Heart left ventricle (tissue), 13 donors: ENCODE results near the gene RANBP17.

Experiments
- POLR2A ChIP-seq, 2 donors: fragments of 450-650 bp; IDR thresholded peaks; one replicate each; pipeline ENCODE4 v1.6.1; 2017; ENCODE audit warnings: antibody characterized with exemption in 2 of 2, mild to moderate bottlenecking in 2 of 2, moderate library complexity in 2 of 2
- TF ChIP-seq, protein P1 (sequence below), 12 donors: fragments of 200-600 bp; sonication (generic) in 4 of 12; IDR thresholded peaks; one replicate each; pipeline versions ENCODE4 v1.5.0 to v1.8.0; 2018 to 2022; ENCODE audit warnings: antibody characterized with exemption in 12 of 12, mild to moderate bottlenecking in 5 of 12
- donor health status: ischemic (EF 13 %, LVEDD 7.1; RV severe dilation, severe dysfunction).
- donor health status: DM: no; HTN: yes; CAD: no.
- donor health status: DM: no; HTN: no; CAD: no.
- donor health status: ischemic (EF 25% LVEDD 6.9; RV normal size, moderate dysfunction).
- donor health status: ischemic (EF 25% LVEDD 5.7; RV mildly dilated, moderate dysfunction).
- donor health status: ischemic (EF 35%, LVEDD 5.7; RV mildly dilated, moderate dysfunction).
- donor health status: nonischemic (EF 11% LVEDD 7.7; RV severe dilation, severe dysfunction).
- donor health status: DM: yes; HTN: yes; CAD: no.
- donor health status: PGD.
- donor health status: ischemic (EF 29% LVEDD 5.4; RV normal size, mild dysfunction).
- donor health status: nonischemic (EF 23%, LVEDD 6.1; RV moderate dilation, normal function).

DNA sequence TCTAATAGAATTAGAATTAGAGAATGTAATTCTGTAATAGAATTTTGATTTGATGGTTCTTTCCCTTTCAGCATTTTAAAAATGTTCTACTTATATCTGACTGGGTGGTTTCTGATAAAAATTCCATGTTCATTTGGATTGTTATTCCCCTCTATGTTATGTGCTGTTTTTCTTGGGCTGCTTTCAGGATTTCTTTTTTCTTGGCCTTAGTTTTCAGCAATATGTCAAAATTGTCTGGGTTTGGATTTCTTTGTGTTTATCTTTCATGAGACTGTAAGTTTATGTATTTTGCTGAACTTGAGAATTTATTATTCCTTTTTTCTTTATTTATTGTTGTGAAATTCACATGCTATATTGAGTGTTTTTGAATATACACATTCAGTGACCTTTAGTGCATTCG, 189.1 kb downstream of the RANBP17 start:
- TF ChIP-seq POLR2A (IDR thresholded peaks at IDR 0.05) = no peak
- TF ChIP-seq, protein P1, sequence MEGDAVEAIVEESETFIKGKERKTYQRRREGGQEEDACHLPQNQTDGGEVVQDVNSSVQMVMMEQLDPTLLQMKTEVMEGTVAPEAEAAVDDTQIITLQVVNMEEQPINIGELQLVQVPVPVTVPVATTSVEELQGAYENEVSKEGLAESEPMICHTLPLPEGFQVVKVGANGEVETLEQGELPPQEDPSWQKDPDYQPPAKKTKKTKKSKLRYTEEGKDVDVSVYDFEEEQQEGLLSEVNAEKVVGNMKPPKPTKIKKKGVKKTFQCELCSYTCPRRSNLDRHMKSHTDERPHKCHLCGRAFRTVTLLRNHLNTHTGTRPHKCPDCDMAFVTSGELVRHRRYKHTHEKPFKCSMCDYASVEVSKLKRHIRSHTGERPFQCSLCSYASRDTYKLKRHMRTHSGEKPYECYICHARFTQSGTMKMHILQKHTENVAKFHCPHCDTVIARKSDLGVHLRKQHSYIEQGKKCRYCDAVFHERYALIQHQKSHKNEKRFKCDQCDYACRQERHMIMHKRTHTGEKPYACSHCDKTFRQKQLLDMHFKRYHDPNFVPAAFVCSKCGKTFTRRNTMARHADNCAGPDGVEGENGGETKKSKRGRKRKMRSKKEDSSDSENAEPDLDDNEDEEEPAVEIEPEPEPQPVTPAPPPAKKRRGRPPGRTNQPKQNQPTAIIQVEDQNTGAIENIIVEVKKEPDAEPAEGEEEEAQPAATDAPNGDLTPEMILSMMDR (IDR thresholded peaks at IDR 0.05) = no peak
